Central memory CD8-positive, alpha-beta T cell (primary cell): ENCODE data around the gene ERN1.
A peak's percentile ranks its signal among the peaks of the same experiment; 100 is the strongest.

Source experiments
- ATAC-seq: fragments of 150-1000 bp; cut with Tn5 transposase; replicated peaks from 2 replicates; pipeline ENCODE4 v1.10.0; 2022; ENCODE audit warnings: mild to moderate bottlenecking, moderate FRiP score, moderate number of reproducible peaks; ENCODE audit not compliant: poor library complexity, severe bottlenecking; ENCODE audit errors: extremely low read depth
- DNase-seq, 2 donors: peaks; one replicate each; pipeline ENCODE4 v3.0.0; 2021; ENCODE audit warnings: low spot score in 2 of 2
- H3K27ac Mint-ChIP-seq: one replicate; pipeline ENCODE4 v1.8.0; 2022; ENCODE audit warnings: low read depth, mild to moderate bottlenecking, moderate library complexity, mixed read lengths
- H3K27me3 Mint-ChIP-seq: one replicate; pipeline ENCODE4 v1.8.0; 2022; ENCODE audit warnings: mixed read lengths
- H3K36me3 Mint-ChIP-seq: one replicate; pipeline ENCODE4 v1.8.0; 2022; ENCODE audit warnings: mild to moderate bottlenecking, moderate library complexity, mixed read lengths; ENCODE audit not compliant: insufficient read depth
- H3K4me1 Mint-ChIP-seq: one replicate; pipeline ENCODE4 v1.8.0; 2022; ENCODE audit warnings: mixed read lengths
- H3K4me3 Mint-ChIP-seq: one replicate; pipeline ENCODE4 v1.8.0; 2022; ENCODE audit warnings: mild to moderate bottlenecking, moderate library complexity, mixed read lengths
- H3K9me3 Mint-ChIP-seq: one replicate; pipeline ENCODE4 v1.8.0; 2022; ENCODE audit warnings: mixed read lengths

Gene ERN1

GRCh38 chr17:64154717-64155116 lies 24.8 kb upstream of the ERN1 start:
- H3K4me3 Mint-ChIP-seq, result no peak overlapping the region
- ATAC-seq (no peak), DNase-seq (no peak)
- H3K27ac Mint-ChIP-seq, result peak overlapping the region; percentile 79
- no peaks in the 10 kb centered on the region for H3K4me1 Mint-ChIP-seq
- no peaks in the 10 kb centered on the region for H3K9me3 Mint-ChIP-seq
- H3K27me3 Mint-ChIP-seq, result no peaks in the 10 kb centered on the region
- H3K36me3 Mint-ChIP-seq, result peaks cover 11% of the 10 kb centered on the region

GRCh38 chr17:64154313-64154695 lies 24.4 kb upstream of the ERN1 start:
- DNase-seq, result no peak
- Mint-ChIP-seq H3K27ac (peak overlapping the region; percentile 79), H3K4me3 (no peak overlapping the region), H3K36me3 (peaks cover 14% of the 10 kb centered on the region), H3K9me3 (no peaks in the 10 kb centered on the region), H3K27me3 (no peaks in the 10 kb centered on the region), H3K4me1 (no peaks in the 10 kb centered on the region)
- ATAC-seq, result no peak

GRCh38 chr17:64153565-64154312 lies 23.8 kb upstream of the ERN1 start:
- Mint-ChIP-seq H3K4me1 (peaks cover 1% of the 10 kb centered on the region), H3K36me3 (peaks cover 14% of the 10 kb centered on the region), H3K9me3 (no peaks in the 10 kb centered on the region), H3K27me3 (no peaks in the 10 kb centered on the region), H3K4me3 (no peak overlapping the region), H3K27ac (no peak overlapping the region)
- no peak for DNase-seq
- no peak for ATAC-seq

GRCh38 chr17:64152428-64153125 lies 22.6 kb upstream of the ERN1 start:
- DNase-seq, result no peak
- no peaks in the 10 kb centered on the region for H3K9me3 Mint-ChIP-seq
- ATAC-seq, result no peak
- H3K36me3 Mint-ChIP-seq, result peaks cover 17% of the 10 kb centered on the region
- H3K4me1 Mint-ChIP-seq, result peaks cover 10% of the 10 kb centered on the region
- H3K4me3 Mint-ChIP-seq, result no peak overlapping the region
- no peak overlapping the region for H3K27ac Mint-ChIP-seq
- H3K27me3 Mint-ChIP-seq, result no peaks in the 10 kb centered on the region

GRCh38 chr17:64151016-64151368 lies 21.0 kb upstream of the ERN1 start:
- H3K36me3 Mint-ChIP-seq, result peaks cover 24% of the 10 kb centered on the region
- H3K9me3 Mint-ChIP-seq, result no peaks in the 10 kb centered on the region
- no peak overlapping the region for H3K27ac Mint-ChIP-seq
- no peaks in the 10 kb centered on the region for H3K27me3 Mint-ChIP-seq
- no peak for ATAC-seq
- no peak for DNase-seq
- peaks cover 21% of the 10 kb centered on the region for H3K4me1 Mint-ChIP-seq
- H3K4me3 Mint-ChIP-seq, result no peak overlapping the region

- Mint-ChIP-seq H3K4me3 (no peak overlapping the region), H3K36me3 (peaks cover 24% of the 10 kb centered on the region), H3K9me3 (no peaks in the 10 kb centered on the region), H3K4me1 (peaks cover 21% of the 10 kb centered on the region), H3K27ac (no peak overlapping the region), H3K27me3 (no peaks in the 10 kb centered on the region)
- DNase-seq, result no peak
- ATAC-seq, result no peak
Measured at GRCh38 chr17:64150237-64151015, 20.5 kb upstream of the ERN1 start.

- Mint-ChIP-seq H3K9me3 (no peaks in the 10 kb centered on the region), H3K27me3 (no peaks in the 10 kb centered on the region), H3K4me1 (peaks cover 21% of the 10 kb centered on the region), H3K36me3 (peaks cover 24% of the 10 kb centered on the region), H3K27ac (no peak overlapping the region), H3K4me3 (no peak overlapping the region)
- DNase-seq (no peak), ATAC-seq (no peak)
Measured at GRCh38 chr17:64149196-64149595, 19.3 kb upstream of the ERN1 start.

GRCh38 chr17:64148699-64149098 lies 18.8 kb upstream of the ERN1 start:
- no peak for DNase-seq
- Mint-ChIP-seq H3K36me3 (peaks cover 25% of the 10 kb centered on the region), H3K9me3 (no peaks in the 10 kb centered on the region), H3K4me1 (peaks cover 21% of the 10 kb centered on the region), H3K27ac (no peak overlapping the region), H3K27me3 (no peaks in the 10 kb centered on the region), H3K4me3 (no peak overlapping the region)
- ATAC-seq, result no peak

GRCh38 chr17:64148017-64148631 lies 18.2 kb upstream of the ERN1 start:
- no peak overlapping the region for H3K4me3 Mint-ChIP-seq
- ATAC-seq, result no peak
- peaks cover 23% of the 10 kb centered on the region for H3K36me3 Mint-ChIP-seq

GRCh38 chr17:64147110-64148016 lies 17.4 kb upstream of the ERN1 start:
- Mint-ChIP-seq H3K27ac (no peak overlapping the region), H3K4me1 (peaks cover 21% of the 10 kb centered on the region), H3K4me3 (no peak overlapping the region), H3K27me3 (no peaks in the 10 kb centered on the region), H3K36me3 (peaks cover 21% of the 10 kb centered on the region), H3K9me3 (no peaks in the 10 kb centered on the region)
- no peak for DNase-seq
- ATAC-seq, result no peak

More at GRCh38 chr17:64148017-64148631, 18.2 kb upstream of the ERN1 start:
- Mint-ChIP-seq H3K27ac (no peak overlapping the region), H3K9me3 (no peaks in the 10 kb centered on the region), H3K4me1 (peaks cover 21% of the 10 kb centered on the region), H3K27me3 (no peaks in the 10 kb centered on the region)
- DNase-seq, result no peak

- Mint-ChIP-seq H3K4me3 (no peak overlapping the region), H3K27ac (no peak overlapping the region), H3K36me3 (peaks cover 21% of the 10 kb centered on the region), H3K4me1 (peaks cover 21% of the 10 kb centered on the region), H3K27me3 (no peaks in the 10 kb centered on the region), H3K9me3 (no peaks in the 10 kb centered on the region)
- ATAC-seq, result peak; percentile 29
- DNase-seq, result peak in 1 of 2 donors; percentile 41
Measured at GRCh38 chr17:64146418-64147109, 16.6 kb upstream of the ERN1 start.
